Middle frontal gyrus (tissue), 1 donor: ENCODE results near the gene RNF20.
"Not testable (repeated sequence)": the region's sequence is repeated elsewhere in the genome, so short reads cannot be mapped to it uniquely, and the experiment has no call there.

Experiments used
- DNase-seq: peaks from one replicate; pipeline ENCODE4 v3.0.0-alpha.2; 2015; ENCODE audit warnings: low spot score; ENCODE audit errors: extremely low spot score

The RNF20 gene

DNA sequence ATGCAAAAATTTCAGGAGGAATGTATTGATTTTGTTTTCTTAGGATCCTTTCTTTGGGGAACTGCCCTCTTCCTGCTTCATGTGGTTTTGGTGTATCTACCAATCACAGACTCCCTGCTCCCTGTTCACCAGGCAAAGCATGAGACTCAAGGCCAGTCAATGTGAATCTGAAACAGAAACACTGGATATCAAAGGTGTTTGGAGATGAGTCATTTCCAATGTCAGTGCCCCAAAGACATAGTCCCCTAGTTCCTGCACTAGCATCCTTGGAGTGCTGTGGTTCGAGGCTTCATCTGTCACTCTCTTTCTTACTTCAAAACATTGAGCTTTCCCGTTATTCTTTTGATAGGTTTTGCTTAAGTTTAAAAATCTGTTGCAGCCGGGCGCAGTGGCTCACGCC lies 53.0 kb downstream of the RNF20 start:
- DNase-seq: no peak

- DNase-seq: no peak
Observed at GRCh38 chr9:101587332-101588043, 53.8 kb downstream of the RNF20 start.

GRCh38 chr9:101590074-101590473 lies 56.4 kb downstream of the RNF20 start:
- DNase-seq: not testable (repeated sequence)

GRCh38 chr9:101590901-101591300 lies 57.2 kb downstream of the RNF20 start:
- no peak for DNase-seq

DNA sequence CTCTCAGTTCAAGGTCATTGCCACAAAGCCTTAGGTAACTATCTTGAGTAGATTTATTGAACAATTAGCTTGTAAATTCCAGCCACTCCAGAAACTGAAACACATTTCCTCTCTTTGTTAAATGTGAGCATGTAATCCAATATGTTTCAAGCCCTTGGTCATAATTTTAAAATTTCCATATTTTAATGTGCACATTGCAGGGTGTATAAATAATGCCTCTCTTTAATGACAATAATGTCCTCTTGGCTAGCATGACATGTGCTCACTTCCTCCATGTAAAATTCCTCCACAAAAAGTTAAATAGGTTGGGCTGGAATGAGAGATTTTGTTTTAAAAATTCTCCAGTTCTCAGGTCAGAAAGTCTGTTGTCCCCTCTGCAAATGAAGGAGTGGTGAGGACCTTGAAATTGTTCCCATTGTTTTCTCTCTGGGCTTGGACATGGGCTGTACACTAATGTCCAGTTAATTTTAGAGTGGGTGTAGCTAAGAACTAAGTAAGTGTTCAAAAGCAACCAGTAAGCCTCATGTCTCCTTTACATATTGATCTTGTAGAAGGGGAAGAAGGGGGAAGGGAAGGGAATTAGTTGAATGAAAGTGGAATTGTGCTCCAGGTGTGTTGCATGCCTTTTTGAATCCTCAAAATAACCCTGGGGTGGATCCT lies 58.3 kb downstream of the RNF20 start:
- DNase-seq: no peak

- DNase-seq: no peak
Observed at GRCh38 chr9:101592788-101593187, 59.1 kb downstream of the RNF20 start.

DNA sequence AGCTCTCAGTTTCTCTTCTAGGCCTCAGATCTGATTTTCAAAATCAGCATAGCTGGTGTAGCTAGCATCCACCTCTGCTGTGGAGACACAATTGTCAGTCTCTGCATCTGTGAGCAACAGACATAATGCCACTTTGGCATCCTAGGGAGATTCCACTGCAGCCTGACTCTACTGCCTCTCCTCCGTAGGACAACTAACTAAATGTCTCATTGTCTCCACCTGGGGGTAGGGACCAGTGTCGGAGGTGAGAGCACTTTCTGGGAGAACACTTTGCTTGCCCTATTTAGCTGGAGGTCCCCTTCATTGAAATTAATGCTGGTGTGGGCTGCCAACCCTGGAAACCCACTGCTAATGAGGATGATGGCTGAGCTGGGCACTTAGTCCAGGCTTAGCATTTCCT lies 59.7 kb downstream of the RNF20 start:
- no peak for DNase-seq

DNA sequence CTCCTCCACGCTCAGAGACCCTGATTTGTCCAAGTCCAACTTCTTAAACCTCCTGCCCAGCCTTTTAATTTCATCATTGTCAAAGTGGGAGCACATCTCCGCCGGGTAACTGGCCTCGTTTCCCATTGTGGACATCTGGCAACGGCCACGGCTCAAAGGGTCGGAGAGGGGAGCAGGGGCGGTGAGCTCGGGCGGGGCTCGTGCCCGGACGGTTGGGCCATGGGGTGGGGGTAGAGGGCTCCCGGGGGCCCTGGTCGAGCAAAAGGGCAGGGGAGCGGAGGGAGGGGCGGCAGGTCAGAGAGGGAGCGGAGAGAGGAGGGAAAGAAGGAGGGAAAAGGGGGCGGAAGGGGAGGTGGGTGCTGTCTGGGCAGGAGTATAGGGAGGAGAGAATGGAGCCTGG lies 61.1 kb downstream of the RNF20 start, which contains the start of gene PPP3R2:
TSS of gene PPP3R2 (minus strand) at position 174 of the 400 bp plus-strand sequence. CDS start at position 126, 48 bp downstream.
- no peak for DNase-seq

DNA sequence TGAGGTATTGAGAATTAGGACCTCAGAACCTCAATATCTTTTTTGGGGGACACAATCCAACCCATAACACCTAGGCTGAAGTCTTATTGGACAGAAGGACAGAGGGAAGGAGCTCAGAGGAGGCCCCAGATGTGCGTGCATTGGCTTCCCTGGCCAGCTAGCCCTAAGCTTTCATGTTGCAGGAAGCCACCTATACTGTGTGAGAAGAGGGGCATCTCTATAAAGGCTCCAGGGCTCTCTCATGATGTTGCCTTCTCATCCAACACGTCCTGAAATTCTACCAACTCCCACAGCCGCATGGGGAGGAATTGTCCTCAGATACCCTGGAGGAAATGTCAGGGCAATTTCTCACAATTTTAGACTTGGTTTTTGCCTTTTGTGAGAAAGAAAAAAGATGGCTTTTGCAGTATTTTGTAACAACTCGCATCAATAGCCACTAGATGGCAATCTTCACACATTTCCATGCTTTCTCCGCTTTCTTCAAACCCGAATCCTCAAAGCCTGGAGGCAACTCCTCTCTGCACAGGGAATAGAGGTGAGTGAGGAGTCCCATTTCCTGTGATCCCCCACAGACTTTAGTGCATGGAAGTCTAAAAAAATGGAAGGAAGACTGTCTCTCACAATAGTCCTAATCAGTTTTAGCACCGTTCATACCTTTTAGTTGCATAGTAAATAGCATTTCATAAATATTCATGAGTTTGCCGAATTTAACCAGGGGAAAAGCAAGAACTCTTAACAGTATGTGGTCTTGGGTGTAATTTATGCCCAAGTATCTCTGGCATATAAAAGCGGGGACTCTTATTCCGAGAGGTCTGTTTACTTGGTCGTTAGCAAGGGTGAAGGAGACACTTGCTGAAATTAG lies 68.5 kb downstream of the RNF20 start:
- no peak for DNase-seq

GRCh38 chr9:101604296-101604695 lies 70.6 kb downstream of the RNF20 start:
- DNase-seq: no peak

DNA sequence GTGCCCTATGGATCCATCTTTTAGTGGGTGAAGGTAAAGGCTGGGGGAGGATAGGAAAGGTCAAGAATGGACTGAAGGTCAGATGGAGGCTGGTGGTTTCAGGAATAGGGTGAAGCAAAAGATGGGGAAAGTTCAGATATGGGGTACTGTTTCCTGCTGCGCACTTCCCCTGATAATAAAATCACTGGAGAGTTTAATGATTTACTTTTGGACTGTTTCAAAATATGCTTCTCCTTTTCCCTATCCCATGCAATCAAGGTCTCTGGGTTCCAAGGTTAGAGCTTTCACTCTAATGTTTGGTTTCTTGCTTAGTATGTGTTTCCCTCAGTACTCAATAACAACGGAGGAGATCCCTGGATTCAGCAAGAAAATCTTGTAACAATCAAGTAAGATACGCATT lies 71.9 kb downstream of the RNF20 start:
- DNase-seq: no peak
